ENCODE measurements around the gene GLB1L3.

DNA sequence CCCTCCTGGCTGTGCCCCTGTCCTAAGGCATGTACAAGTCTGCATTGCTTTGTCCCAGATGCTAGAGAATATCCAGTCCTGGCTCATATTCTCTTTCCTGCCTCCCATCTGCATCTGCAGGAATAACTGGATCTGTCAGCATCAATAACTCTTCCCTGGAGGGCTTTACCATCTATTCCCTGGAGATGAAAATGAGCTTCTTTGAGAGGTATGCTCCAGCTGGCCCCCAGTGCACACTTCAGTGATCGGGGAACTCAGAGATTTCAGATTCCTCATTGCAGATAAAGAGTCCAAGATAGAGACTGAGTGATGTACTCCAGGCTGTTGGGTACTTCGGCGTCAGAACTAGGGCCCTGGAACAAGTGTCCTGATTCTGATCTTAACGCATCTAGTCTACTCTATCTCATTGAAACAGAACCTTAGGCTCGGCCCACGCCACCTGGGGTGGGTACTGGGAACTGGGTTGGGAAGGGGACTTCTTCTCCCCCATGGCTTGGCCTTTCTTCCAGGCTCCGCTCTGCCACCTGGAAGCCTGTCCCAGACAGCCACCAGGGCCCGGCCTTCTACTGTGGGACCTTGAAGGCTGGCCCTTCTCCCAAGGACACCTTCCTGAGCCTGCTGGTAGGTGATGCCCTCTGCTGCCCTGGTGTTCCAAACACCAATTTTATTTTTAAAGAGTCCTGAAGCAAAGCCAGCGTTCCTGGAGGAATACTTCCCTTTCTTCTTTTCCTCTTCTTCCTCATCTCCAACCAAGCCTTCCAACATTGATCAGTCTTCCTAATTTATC lies 37.8 kb downstream of the GLB1L3 start:
- no peak for TF ChIP-seq GATA3 (IDR thresholded peaks at IDR 0.05; ENCODE audit: low read depth, low read length)
- TF ChIP-seq GATA2 (IDR thresholded peaks at IDR 0.05; ENCODE audit: low read depth, low read length) = no peak; the same call in 1 of the 2 replicates
